K562 (cell line): ENCODE measurements around the gene LSM14B. TPM values are rescaled to one million over a fixed set of nuclear protein-coding genes. Genes with fewer than 3 reads are reported as not detected.

Experiments
- ARID1B ChIP-seq: fragments of 450-650 bp; IDR thresholded peaks from 2 replicates; pipeline ENCODE4 v1.6.1; 2016; ENCODE audit warnings: antibody characterized with exemption, mild to moderate bottlenecking, inconsistent platforms
- ESRRB ChIP-seq: fragments of 250-450 bp; sonication (Bioruptor Pico); IDR thresholded peaks from 2 replicates; pipeline ENCODE4 v1.5.0; 2020; ENCODE audit warnings: mild to moderate bottlenecking, moderate library complexity, borderline replicate concordance
- MTF1 ChIP-seq: fragments of 250-450 bp; sonication (Bioruptor Pico); IDR thresholded peaks from 2 replicates; pipeline ENCODE4 v1.9.0; 2021; ENCODE audit warnings: moderate library complexity, mild to moderate bottlenecking, inconsistent platforms, borderline replicate concordance
- NCOR1 ChIP-seq: fragments of 450-650 bp; IDR thresholded peaks from 2 replicates; pipeline ENCODE4 v1.6.1; 2016; ENCODE audit warnings: mild to moderate bottlenecking, moderate library complexity
- PYGO2 ChIP-seq: fragments of 450-650 bp; IDR thresholded peaks from 2 replicates; pipeline ENCODE4 v1.6.1; 2016; ENCODE audit warnings: mild to moderate bottlenecking, missing genetic modification characterization, moderate library complexity, missing compliant biosample characterization
- RBFOX2 ChIP-seq: fragments of 200-400 bp; formaldehyde crosslinking; IDR thresholded peaks from 2 replicates; pipeline ENCODE4 v1.6.1; 2017; ENCODE audit warnings: low read depth, mild to moderate bottlenecking, low read length, moderate library complexity
- SAP30 ChIP-seq: fragments of 200-600 bp; sonication (generic); IDR thresholded peaks from 2 replicates; pipeline ENCODE4 v1.6.1; 2012; ENCODE audit warnings: borderline replicate concordance, low read depth, mild to moderate bottlenecking, moderate library complexity, low read length, control low read depth, inconsistent platforms; ENCODE audit not compliant: insufficient read depth, poor library complexity, severe bottlenecking
- SMARCA4 ChIP-seq: fragments of 450-650 bp; IDR thresholded peaks from 2 replicates; pipeline ENCODE4 v1.6.1; 2016
- SRSF9 ChIP-seq: fragments of 200-400 bp; formaldehyde crosslinking; IDR thresholded peaks from 2 replicates; pipeline ENCODE4 v1.6.1; 2017; ENCODE audit warnings: low read depth, low read length, borderline replicate concordance
- TARDBP ChIP-seq: fragments of 450-650 bp; IDR thresholded peaks from 2 replicates; pipeline ENCODE4 v1.6.1; 2016
- ZNF23 ChIP-seq: fragments of 250-450 bp; sonication (Bioruptor Pico); IDR thresholded peaks from 2 replicates; pipeline ENCODE4 v1.4.0; 2020; ENCODE audit warnings: mild to moderate bottlenecking
- ZNF445 ChIP-seq: fragments of 250-450 bp; sonication (Bioruptor Pico); IDR thresholded peaks from 2 replicates; pipeline ENCODE4 v1.4.0; 2020; ENCODE audit warnings: low read depth, mild to moderate bottlenecking, moderate library complexity
- polyA plus RNA-seq, 8 experiments: library from polyadenylated mRNA; depleted of rRNA in 4 of 8; stranded (reverse) in 5 of 8; unstranded in 3 of 8; fragments of >200 nt; fragmentation: Nextera tagmentation in 2 of 8; fragmentation: Illumina TruSeq in 1 of 8; extraction: Ambion mirVana in 2 of 8; extraction: Trizol in 1 of 8; gene quantifications; 2 replicates each; pipeline versions ENCODE4 v1.2.1 to v1.2.3, GENCODE V29; 2011 to 2014; ENCODE audit warnings: inconsistent platforms in 1 of 8, missing spikeins in 1 of 8
- total RNA-seq, 7 experiments: library from RNA; depleted of rRNA in 6 of 7; stranded (reverse); fragments of >200 nt in 6 of 7; fragmentation: Illumina TruSeq in 2 of 7; extraction: Trizol in 2 of 7; gene quantifications; 2 replicates each; pipeline versions ENCODE4 v1.2.1 to v1.2.3, GENCODE V29; 2011 to 2021; ENCODE audit warnings: low replicate concordance in 1 of 7
- TF ChIP-seq, protein P1 (sequence below): sonication (generic); formaldehyde crosslinking; IDR thresholded peaks from 2 replicates; pipeline ENCODE4 v1.8.0; 2023; ENCODE audit warnings: mild to moderate bottlenecking, missing genetic modification reagents
- TF ChIP-seq, protein P2 (sequence below): fragments of 450-650 bp; formaldehyde crosslinking; IDR thresholded peaks from 2 replicates; pipeline ENCODE4 v1.4.0; 2022; ENCODE audit warnings: missing genetic modification characterization
- TF ChIP-seq, protein P3 (sequence below): sonication (generic); formaldehyde crosslinking; IDR thresholded peaks from 2 replicates; pipeline ENCODE4 v1.9.0; 2022; ENCODE audit warnings: mild to moderate bottlenecking, missing genetic modification reagents
- TF ChIP-seq, protein P4 (sequence below): fragments of 450-650 bp; IDR thresholded peaks from 2 replicates; pipeline ENCODE4 v1.6.1; 2017; ENCODE audit warnings: antibody characterized with exemption, mild to moderate bottlenecking

The LSM14B gene
- total and polyA plus RNA-seq, 9 of the 15 experiments (the other 6 are each of a cell fraction or from before 2014, with no cell fraction given), result 0.66 to 36.0 (median 20.2) TPM

DNA sequence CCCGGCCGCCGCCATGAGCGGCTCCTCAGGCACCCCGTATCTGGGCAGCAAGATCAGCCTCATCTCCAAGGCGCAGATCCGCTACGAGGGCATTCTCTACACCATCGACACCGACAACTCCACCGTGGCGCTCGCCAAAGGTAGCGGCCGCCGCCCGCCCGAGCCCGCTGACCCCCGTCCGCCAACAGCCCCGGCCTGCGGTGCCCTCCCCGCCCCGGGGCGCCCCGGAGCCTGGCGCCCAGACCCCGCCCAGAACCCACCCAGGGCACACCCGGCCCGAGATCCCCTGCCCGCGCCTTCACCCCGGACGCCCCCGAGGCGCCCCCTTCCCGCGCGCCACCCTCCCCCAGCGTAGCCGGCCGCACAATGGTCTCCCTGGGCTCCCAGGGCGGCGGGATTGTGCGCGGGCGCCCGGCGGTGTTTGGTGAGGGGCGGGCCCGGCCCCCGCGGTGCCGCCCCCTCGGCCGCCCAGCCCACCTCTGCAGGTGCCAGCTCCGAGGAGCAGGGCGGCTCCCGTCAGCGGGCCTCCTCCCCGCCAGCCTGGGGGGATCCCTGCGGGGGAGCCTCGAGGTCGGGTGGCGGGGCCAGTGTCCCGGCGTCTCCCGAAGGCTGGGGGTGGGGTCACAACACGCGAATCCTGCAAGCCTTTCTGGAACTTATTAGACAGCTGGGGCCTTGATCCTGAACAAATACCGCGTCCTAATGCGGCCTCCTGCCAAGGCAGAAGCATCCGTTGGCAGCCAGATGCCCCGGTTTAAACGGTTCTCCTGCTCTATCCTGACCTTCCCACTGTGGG is 577 bp downstream of the LSM14B start (continued):
- TF ChIP-seq, protein P1, sequence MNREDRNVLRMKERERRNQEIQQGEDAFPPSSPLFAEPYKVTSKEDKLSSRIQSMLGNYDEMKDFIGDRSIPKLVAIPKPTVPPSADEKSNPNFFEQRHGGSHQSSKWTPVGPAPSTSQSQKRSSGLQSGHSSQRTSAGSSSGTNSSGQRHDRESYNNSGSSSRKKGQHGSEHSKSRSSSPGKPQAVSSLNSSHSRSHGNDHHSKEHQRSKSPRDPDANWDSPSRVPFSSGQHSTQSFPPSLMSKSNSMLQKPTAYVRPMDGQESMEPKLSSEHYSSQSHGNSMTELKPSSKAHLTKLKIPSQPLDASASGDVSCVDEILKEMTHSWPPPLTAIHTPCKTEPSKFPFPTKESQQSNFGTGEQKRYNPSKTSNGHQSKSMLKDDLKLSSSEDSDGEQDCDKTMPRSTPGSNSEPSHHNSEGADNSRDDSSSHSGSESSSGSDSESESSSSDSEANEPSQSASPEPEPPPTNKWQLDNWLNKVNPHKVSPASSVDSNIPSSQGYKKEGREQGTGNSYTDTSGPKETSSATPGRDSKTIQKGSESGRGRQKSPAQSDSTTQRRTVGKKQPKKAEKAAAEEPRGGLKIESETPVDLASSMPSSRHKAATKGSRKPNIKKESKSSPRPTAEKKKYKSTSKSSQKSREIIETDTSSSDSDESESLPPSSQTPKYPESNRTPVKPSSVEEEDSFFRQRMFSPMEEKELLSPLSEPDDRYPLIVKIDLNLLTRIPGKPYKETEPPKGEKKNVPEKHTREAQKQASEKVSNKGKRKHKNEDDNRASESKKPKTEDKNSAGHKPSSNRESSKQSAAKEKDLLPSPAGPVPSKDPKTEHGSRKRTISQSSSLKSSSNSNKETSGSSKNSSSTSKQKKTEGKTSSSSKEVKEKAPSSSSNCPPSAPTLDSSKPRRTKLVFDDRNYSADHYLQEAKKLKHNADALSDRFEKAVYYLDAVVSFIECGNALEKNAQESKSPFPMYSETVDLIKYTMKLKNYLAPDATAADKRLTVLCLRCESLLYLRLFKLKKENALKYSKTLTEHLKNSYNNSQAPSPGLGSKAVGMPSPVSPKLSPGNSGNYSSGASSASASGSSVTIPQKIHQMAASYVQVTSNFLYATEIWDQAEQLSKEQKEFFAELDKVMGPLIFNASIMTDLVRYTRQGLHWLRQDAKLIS, result no peak
- no peak for TF ChIP-seq RBFOX2
- no peak for TF ChIP-seq PYGO2 (tag)
- no peak for TF ChIP-seq SRSF9
- TF ChIP-seq, protein P2, sequence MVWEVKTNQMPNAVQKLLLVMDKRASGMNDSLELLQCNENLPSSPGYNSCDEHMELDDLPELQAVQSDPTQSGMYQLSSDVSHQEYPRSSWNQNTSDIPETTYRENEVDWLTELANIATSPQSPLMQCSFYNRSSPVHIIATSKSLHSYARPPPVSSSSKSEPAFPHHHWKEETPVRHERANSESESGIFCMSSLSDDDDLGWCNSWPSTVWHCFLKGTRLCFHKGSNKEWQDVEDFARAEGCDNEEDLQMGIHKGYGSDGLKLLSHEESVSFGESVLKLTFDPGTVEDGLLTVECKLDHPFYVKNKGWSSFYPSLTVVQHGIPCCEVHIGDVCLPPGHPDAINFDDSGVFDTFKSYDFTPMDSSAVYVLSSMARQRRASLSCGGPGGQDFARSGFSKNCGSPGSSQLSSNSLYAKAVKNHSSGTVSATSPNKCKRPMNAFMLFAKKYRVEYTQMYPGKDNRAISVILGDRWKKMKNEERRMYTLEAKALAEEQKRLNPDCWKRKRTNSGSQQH (CRISPR knock-in tag), result no peak
- no peak for TF ChIP-seq TARDBP
- no peak for TF ChIP-seq ZNF23
- no peak for TF ChIP-seq ZNF445 (CRISPR knock-in tag)
- TF ChIP-seq, protein P3, sequence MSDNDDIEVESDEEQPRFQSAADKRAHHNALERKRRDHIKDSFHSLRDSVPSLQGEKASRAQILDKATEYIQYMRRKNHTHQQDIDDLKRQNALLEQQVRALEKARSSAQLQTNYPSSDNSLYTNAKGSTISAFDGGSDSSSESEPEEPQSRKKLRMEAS (CRISPR knock-in tag), result no peak
- no peak for TF ChIP-seq SAP30
- no peak for TF ChIP-seq SMARCA4
- TF ChIP-seq NCOR1, result no peak
- TF ChIP-seq ARID1B, result no peak
- TF ChIP-seq ESRRB (CRISPR knock-in tag), result no peak
- no peak for TF ChIP-seq MTF1 (CRISPR knock-in tag)
- TF ChIP-seq, protein P4, sequence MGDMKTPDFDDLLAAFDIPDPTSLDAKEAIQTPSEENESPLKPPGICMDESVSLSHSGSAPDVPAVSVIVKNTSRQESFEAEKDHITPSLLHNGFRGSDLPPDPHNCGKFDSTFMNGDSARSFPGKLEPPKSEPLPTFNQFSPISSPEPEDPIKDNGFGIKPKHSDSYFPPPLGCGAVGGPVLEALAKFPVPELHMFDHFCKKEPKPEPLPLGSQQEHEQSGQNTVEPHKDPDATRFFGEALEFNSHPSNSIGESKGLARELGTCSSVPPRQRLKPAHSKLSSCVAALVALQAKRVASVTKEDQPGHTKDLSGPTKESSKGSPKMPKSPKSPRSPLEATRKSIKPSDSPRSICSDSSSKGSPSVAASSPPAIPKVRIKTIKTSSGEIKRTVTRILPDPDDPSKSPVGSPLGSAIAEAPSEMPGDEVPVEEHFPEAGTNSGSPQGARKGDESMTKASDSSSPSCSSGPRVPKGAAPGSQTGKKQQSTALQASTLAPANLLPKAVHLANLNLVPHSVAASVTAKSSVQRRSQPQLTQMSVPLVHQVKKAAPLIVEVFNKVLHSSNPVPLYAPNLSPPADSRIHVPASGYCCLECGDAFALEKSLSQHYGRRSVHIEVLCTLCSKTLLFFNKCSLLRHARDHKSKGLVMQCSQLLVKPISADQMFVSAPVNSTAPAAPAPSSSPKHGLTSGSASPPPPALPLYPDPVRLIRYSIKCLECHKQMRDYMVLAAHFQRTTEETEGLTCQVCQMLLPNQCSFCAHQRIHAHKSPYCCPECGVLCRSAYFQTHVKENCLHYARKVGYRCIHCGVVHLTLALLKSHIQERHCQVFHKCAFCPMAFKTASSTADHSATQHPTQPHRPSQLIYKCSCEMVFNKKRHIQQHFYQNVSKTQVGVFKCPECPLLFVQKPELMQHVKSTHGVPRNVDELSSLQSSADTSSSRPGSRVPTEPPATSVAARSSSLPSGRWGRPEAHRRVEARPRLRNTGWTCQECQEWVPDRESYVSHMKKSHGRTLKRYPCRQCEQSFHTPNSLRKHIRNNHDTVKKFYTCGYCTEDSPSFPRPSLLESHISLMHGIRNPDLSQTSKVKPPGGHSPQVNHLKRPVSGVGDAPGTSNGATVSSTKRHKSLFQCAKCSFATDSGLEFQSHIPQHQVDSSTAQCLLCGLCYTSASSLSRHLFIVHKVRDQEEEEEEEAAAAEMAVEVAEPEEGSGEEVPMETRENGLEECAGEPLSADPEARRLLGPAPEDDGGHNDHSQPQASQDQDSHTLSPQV, result no peak
